CD4-positive, alpha-beta T cell (primary cell): Measurements from ENCODE around the gene MAN2B2. TPM values are rescaled to one million over a fixed set of nuclear protein-coding genes. Genes with fewer than 3 reads are reported as not detected.
"Not testable (repeated sequence)": the region's sequence is repeated elsewhere in the genome, so short reads cannot be mapped to it uniquely, and the experiment has no call there.

Source experiments
- ATAC-seq: fragments of 200-7000 bp; cut with Tn5 transposase; one replicate; pipeline ENCODE4 v1.10.0; 2022; ENCODE audit warnings: mild to moderate bottlenecking; ENCODE audit not compliant: poor library complexity
- CTCF ChIA-PET: fragments of 350-600 bp; sonication (Branson Sonifier 250); formaldehyde crosslinking; loops from one replicate; lab custom pipeline; 2021; ENCODE audit warnings: antibody characterized with exemption, inconsistent platforms; lab: Charles Lee
- POLR2A ChIA-PET: fragments of 350-600 bp; sonication (Branson Sonifier 250); formaldehyde crosslinking; loops from one replicate; lab custom pipeline; 2021; ENCODE audit warnings: antibody characterized with exemption, inconsistent platforms; lab: Charles Lee
- DNase-seq, 14 experiments: peaks; one replicate each; pipeline ENCODE4 v3.0.0-alpha.2; 2013 to 2020; ENCODE audit warnings: mixed read lengths in 2 of 14
- H3K27ac ChIP-seq, 2 donors: one replicate each; pipeline versions ENCODE4 v1.5.1 to v1.7.0; 2013; ENCODE audit warnings: low read length in 2 of 2, low read depth in 1 of 2, mild to moderate bottlenecking in 1 of 2
- H3K27me3 ChIP-seq, 2 experiments: 1 replicate in 1 of 2; 2 replicates in 1 of 2; pipeline versions ENCODE4 v1.6.1 to v1.7.0; 2013; ENCODE audit warnings: low read length in 2 of 2, control low read depth in 1 of 2, mild to moderate bottlenecking in 1 of 2, moderate library complexity in 1 of 2; ENCODE audit not compliant: insufficient read depth in 2 of 2, control insufficient read depth in 1 of 2
- H3K36me3 ChIP-seq: one replicate; pipeline ENCODE4 v1.6.1; 2013; ENCODE audit warnings: low read length, control low read depth; ENCODE audit not compliant: insufficient read depth
- H3K4me1 ChIP-seq: one replicate; pipeline ENCODE4 v1.6.1; 2013; ENCODE audit warnings: low read length, control low read depth; ENCODE audit not compliant: insufficient read depth
- H3K4me3 ChIP-seq: one replicate; pipeline ENCODE4 v1.5.1; 2013; ENCODE audit warnings: mild to moderate bottlenecking, low read length, moderate library complexity
- H3K9me3 ChIP-seq, 2 experiments: 1 replicate in 1 of 2; 2 replicates in 1 of 2; pipeline versions ENCODE4 v1.6.1 to v1.7.0; 2013; ENCODE audit warnings: low read length in 2 of 2, mild to moderate bottlenecking in 2 of 2, control low read depth in 1 of 2, moderate library complexity in 1 of 2; ENCODE audit not compliant: control insufficient read depth in 1 of 2, insufficient read depth in 1 of 2
- H3K27ac Mint-ChIP-seq: one replicate; pipeline ENCODE4 v1.8.0; 2020; ENCODE audit warnings: mixed read lengths
- H3K27me3 Mint-ChIP-seq: one replicate; pipeline ENCODE4 v1.8.0; 2021; ENCODE audit warnings: mixed read lengths
- H3K36me3 Mint-ChIP-seq: one replicate; pipeline ENCODE4 v1.8.0; 2021; ENCODE audit warnings: low read depth, mixed read lengths
- H3K4me1 Mint-ChIP-seq: one replicate; pipeline ENCODE4 v1.8.0; 2021; ENCODE audit warnings: low read depth, mixed read lengths
- H3K4me3 Mint-ChIP-seq: one replicate; pipeline ENCODE4 v1.8.0; 2020; ENCODE audit warnings: mild to moderate bottlenecking, mixed read lengths
- H3K9me3 Mint-ChIP-seq: one replicate; pipeline ENCODE4 v1.8.0; 2020; ENCODE audit warnings: mixed read lengths
- CTCF ChIP-seq: fragments of 200-600 bp; IDR thresholded peaks from one replicate; pipeline ENCODE4 v1.8.0; 2022; ENCODE audit warnings: antibody characterized with exemption, mild to moderate bottlenecking
- intact Hi-C, 2 experiments: fragments of 100-400 bp; cut with DNase I in 1 of 2; cut with micrococcal nuclease in 1 of 2; formaldehyde crosslinking; loops; one replicate each; pipeline versions ENCODE4 v1.15.1 to v1.9.0; 2023 to 2025; cut with DNase I, micrococcal nuclease
- total RNA-seq, 174 experiments: library from RNA in 2 of 174; stranded (reverse) in 2 of 174; gene quantifications; one replicate each; pipeline ENCODE4 v1.2.3 and lab custom pipeline; 2021 to 2026

MAN2B2 gene
- total RNA-seq, 2 experiments from 2014 or later, result 25.9 to 28.5 TPM

GRCh38 chr4:6627832-6628231 lies 52.8 kb downstream of the MAN2B2 start:
- Histone ChIP-seq H3K4me3 (no peak overlapping the region), H3K9me3 (no peaks in the 10 kb centered on the region), H3K27ac (no peak overlapping the region), H3K27me3 (no peaks in the 10 kb centered on the region), H3K36me3 (no peaks in the 10 kb centered on the region), H3K4me1 (no peaks in the 10 kb centered on the region)
- ChIA-PET CTCF (no interaction called here), POLR2A (no interaction called here)
- Mint-ChIP-seq H3K36me3 (no peaks in the 10 kb centered on the region), H3K4me1 (no peaks in the 10 kb centered on the region), H3K27ac (no peak overlapping the region), H3K27me3 (no peaks in the 10 kb centered on the region), H3K4me3 (no peak overlapping the region), H3K9me3 (no peaks in the 10 kb centered on the region)
- TF ChIP-seq CTCF, result no peak
- DNase-seq (no peak), ATAC-seq (no peak)
- intact Hi-C loops, result no loop called here

- DNase-seq, H3K4me3 ChIP-seq, H3K36me3 Mint-ChIP-seq, POLR2A ChIA-PET, H3K27ac ChIP-seq, H3K27ac Mint-ChIP-seq, CTCF ChIA-PET, H3K9me3 Mint-ChIP-seq, H3K27me3 Mint-ChIP-seq, H3K9me3 ChIP-seq, ATAC-seq, H3K4me1 Mint-ChIP-seq, H3K4me1 ChIP-seq, H3K36me3 ChIP-seq, intact Hi-C loops, H3K4me3 Mint-ChIP-seq, H3K27me3 ChIP-seq: not testable (repeated sequence)
Measured at GRCh38 chr4:6628484-6628883, 53.5 kb downstream of the MAN2B2 start.

- no peaks in the 10 kb centered on the region for H3K27me3 Mint-ChIP-seq
- ChIA-PET CTCF (no interaction called here), POLR2A (no interaction called here)
- Histone ChIP-seq H3K4me1 (no peaks in the 10 kb centered on the region), H3K4me3 (no peak overlapping the region), H3K27me3 (no peaks in the 10 kb centered on the region), H3K9me3 (no peaks in the 10 kb centered on the region), H3K27ac (no peak overlapping the region), H3K36me3 (no peaks in the 10 kb centered on the region)
- H3K36me3 Mint-ChIP-seq, result no peaks in the 10 kb centered on the region
- no peaks in the 10 kb centered on the region for H3K4me1 Mint-ChIP-seq
- intact Hi-C loops, result no loop called here
- no peak overlapping the region for H3K27ac Mint-ChIP-seq
- no peak for ATAC-seq
- no peak for DNase-seq
- no peaks in the 10 kb centered on the region for H3K9me3 Mint-ChIP-seq
- no peak overlapping the region for H3K4me3 Mint-ChIP-seq
- no peak for TF ChIP-seq CTCF
Measured at GRCh38 chr4:6632125-6632524, 57.1 kb downstream of the MAN2B2 start.

GRCh38 chr4:6633091-6633906 lies 58.3 kb downstream of the MAN2B2 start:
- Histone ChIP-seq H3K27me3 (no peaks in the 10 kb centered on the region), H3K9me3 (no peaks in the 10 kb centered on the region), H3K36me3 (no peaks in the 10 kb centered on the region), H3K4me3 (no peak overlapping the region), H3K4me1 (no peaks in the 10 kb centered on the region), H3K27ac (no peak overlapping the region)
- Mint-ChIP-seq H3K4me3 (no peak overlapping the region), H3K4me1 (peaks cover 1% of the 10 kb centered on the region), H3K36me3 (no peaks in the 10 kb centered on the region), H3K27me3 (no peaks in the 10 kb centered on the region), H3K27ac (no peak overlapping the region), H3K9me3 (no peaks in the 10 kb centered on the region)
- ATAC-seq (no peak), DNase-seq (no peak)
- intact Hi-C loops, result no loop called here
- ChIA-PET CTCF (no interaction called here), POLR2A (no interaction called here)
- no peak for TF ChIP-seq CTCF
